Ectodermal cell (in vitro differentiated cells): ENCODE results near the gene ZNF169.
"Not testable (repeated sequence)": the region's sequence is repeated elsewhere in the genome, so short reads cannot be mapped to it uniquely, and the experiment has no call there.

Source experiments
- H3K27ac ChIP-seq: 2 replicates; pipeline ENCODE4 v1.7.0; 2013; ENCODE audit warnings: mild to moderate bottlenecking, low read depth, low read length; ENCODE audit not compliant: insufficient read depth, poor library complexity, severe bottlenecking
- H3K27me3 ChIP-seq: 2 replicates; pipeline ENCODE4 v1.7.0; 2013; ENCODE audit warnings: mild to moderate bottlenecking, low read length; ENCODE audit not compliant: insufficient read depth, control insufficient read depth, poor library complexity, severe bottlenecking
- H3K36me3 ChIP-seq: one replicate; pipeline ENCODE4 v1.7.0; 2013; ENCODE audit warnings: low read length; ENCODE audit not compliant: control insufficient read depth, insufficient read depth
- H3K4me1 ChIP-seq: one replicate; pipeline ENCODE4 v1.7.0; 2013; ENCODE audit warnings: low read length; ENCODE audit not compliant: control insufficient read depth, insufficient read depth
- H3K4me3 ChIP-seq: 2 replicates; pipeline ENCODE4 v1.7.0; 2013; ENCODE audit warnings: low read depth, low read length, control low read depth; ENCODE audit not compliant: insufficient read depth
- H3K9me3 ChIP-seq: 2 replicates; pipeline ENCODE4 v1.7.0; 2013; ENCODE audit warnings: mild to moderate bottlenecking, low read length, moderate library complexity; ENCODE audit not compliant: control insufficient read depth
- WGBS, 2 experiments: methylation state at CpG; one replicate each; pipeline ENCODE4 v1.1.7; 2013; ENCODE audit warnings: missing lambda C conversion rate in 2 of 2; 5-methylcytosine and 5-hydroxymethylcytosine counted together

The ZNF169 gene

GRCh38 chr9:94341703-94342102, 82.6 kb downstream of the ZNF169 start:
- not testable (repeated sequence) for H3K36me3 ChIP-seq, H3K27ac ChIP-seq, H3K4me1 ChIP-seq, H3K4me3 ChIP-seq, H3K27me3 ChIP-seq, H3K9me3 ChIP-seq
- 100% methylated on average over 1 of the region's 2 CpGs for WGBS, 2 experiments

- H3K27ac ChIP-seq, H3K27me3 ChIP-seq, H3K36me3 ChIP-seq, H3K9me3 ChIP-seq, H3K4me3 ChIP-seq, H3K4me1 ChIP-seq: not testable (repeated sequence)
- 90 to 96% methylated on average over 14 to 16 of the region's 16 CpGs for WGBS, 2 experiments
Measured at GRCh38 chr9:94347451-94347850, 88.4 kb downstream of the ZNF169 start.

GRCh38 chr9:94348754-94349153, 89.7 kb downstream of the ZNF169 start:
- H3K27me3 ChIP-seq, H3K4me1 ChIP-seq, H3K9me3 ChIP-seq, H3K36me3 ChIP-seq, H3K27ac ChIP-seq, H3K4me3 ChIP-seq: not testable (repeated sequence)
- no CpG with 5 or more reads among the region's 3 CpGs for WGBS, 2 experiments
